HL-60 (cell line): ENCODE results near the gene KCNJ6.

ENCODE experiments used
- DNase-seq, 2 experiments: peaks; one replicate each; pipeline ENCODE4 v3.0.0-alpha.2; 2010 to 2020; ENCODE audit warnings: low read depth in 1 of 2, low spot score in 1 of 2
- H3K27ac ChIP-seq: fragments of 250-450 bp; sonication (Bioruptor Pico); replicated peaks from 2 replicates; pipeline ENCODE4 v1.5.1; 2020; ENCODE audit warnings: mild to moderate bottlenecking, moderate library complexity
- H3K27me3 ChIP-seq: fragments of 250-450 bp; sonication (Bioruptor Pico); 2 replicates; pipeline ENCODE4 v1.5.1; 2021; ENCODE audit warnings: mild to moderate bottlenecking, moderate library complexity; ENCODE audit not compliant: insufficient read depth, poor library complexity, severe bottlenecking
- H3K4me3 ChIP-seq: replicated peaks from 2 replicates; pipeline ENCODE4 v1.5.1; 2011; ENCODE audit warnings: mild to moderate bottlenecking, control low read depth, low read length; ENCODE audit not compliant: insufficient read depth
- CTCF ChIP-seq: IDR thresholded peaks from one replicate; pipeline ENCODE4 v1.5.1; 2011; ENCODE audit warnings: low read length, control low read depth, inconsistent platforms; ENCODE audit not compliant: insufficient read depth
- GABPA ChIP-seq: IDR thresholded peaks from 2 replicates; pipeline ENCODE4 v1.6.1; 2012; ENCODE audit warnings: low read depth
- POLR2AphosphoS5 ChIP-seq: IDR thresholded peaks from 2 replicates; pipeline ENCODE4 v1.6.1; 2012; ENCODE audit warnings: low read depth
- REST ChIP-seq: IDR thresholded peaks from 2 replicates; pipeline ENCODE4 v1.6.1; 2012; ENCODE audit warnings: low read depth; ENCODE audit not compliant: insufficient replicate concordance
- SPI1 ChIP-seq: IDR thresholded peaks from 2 replicates; pipeline ENCODE4 v1.6.1; 2012; ENCODE audit warnings: low read depth, mild to moderate bottlenecking, borderline replicate concordance

The KCNJ6 gene

GRCh38 chr21:37770461-37770860 lies 145.8 kb downstream of the KCNJ6 start:
- DNase-seq: no peak
- Histone ChIP-seq H3K4me3 (no peak overlapping the region), H3K27me3 (no peaks in the 10 kb centered on the region), H3K27ac (no peak overlapping the region)
- TF ChIP-seq REST: no peak
- TF ChIP-seq CTCF: no peak
- no peak for TF ChIP-seq POLR2AphosphoS5
- no peak for TF ChIP-seq GABPA
- TF ChIP-seq SPI1: no peak

- H3K27ac ChIP-seq: no peak overlapping the region
- TF ChIP-seq GABPA (no peak), REST (no peak), POLR2AphosphoS5 (no peak), SPI1 (no peak), CTCF (no peak)
- no peak for DNase-seq
- H3K4me3 ChIP-seq: no peak overlapping the region
- no peaks in the 10 kb centered on the region for H3K27me3 ChIP-seq
Observed at GRCh38 chr21:37769656-37770055, 146.6 kb downstream of the KCNJ6 start.

GRCh38 chr21:37767984-37768383 lies 148.3 kb downstream of the KCNJ6 start:
- H3K27ac ChIP-seq: no peak overlapping the region
- H3K27me3 ChIP-seq: no peaks in the 10 kb centered on the region
- TF ChIP-seq CTCF: no peak
- no peak for TF ChIP-seq GABPA
- TF ChIP-seq REST: no peak
- TF ChIP-seq SPI1: no peak
- TF ChIP-seq POLR2AphosphoS5: no peak
- DNase-seq: no peak
- H3K4me3 ChIP-seq: no peak overlapping the region
